BLaER1 treated with 17β-estradiol and CSF1 and Interleukin-3, amounts not matched to agents 10 nM and 100 nM (cell line): Measurements from ENCODE around the gene MYOCD.
"Not testable (repeated sequence)": the region's sequence is repeated elsewhere in the genome, so short reads cannot be mapped to it uniquely, and the experiment has no call there.

ENCODE experiments used
- H3K27ac ChIP-seq, 11 experiments: shearing (Covaris generic); formaldehyde crosslinking; 2 replicates each; pipeline ENCODE4 v1.8.1; 2022
- H3K27me3 ChIP-seq, 11 experiments: shearing (Covaris generic); formaldehyde crosslinking; 2 replicates each; pipeline ENCODE4 v1.8.1; 2022
- H3K36me3 ChIP-seq, 11 experiments: shearing (Covaris generic); formaldehyde crosslinking; 2 replicates each; pipeline ENCODE4 v1.8.1; 2022
- H3K4me1 ChIP-seq, 10 experiments: shearing (Covaris generic); formaldehyde crosslinking; 2 replicates each; pipeline ENCODE4 v1.8.1; 2022
- H3K4me2 ChIP-seq, 11 experiments: shearing (Covaris generic); formaldehyde crosslinking; 2 replicates each; pipeline ENCODE4 v1.8.1; 2022
- H3K4me3 ChIP-seq, 10 experiments: shearing (Covaris generic); formaldehyde crosslinking; 2 replicates each; pipeline ENCODE4 v1.8.1; 2022
- H3K9ac ChIP-seq, 11 experiments: shearing (Covaris generic); formaldehyde crosslinking; 2 replicates each; pipeline ENCODE4 v1.8.1; 2022
- H3K9me3 ChIP-seq, 11 experiments: shearing (Covaris generic); formaldehyde crosslinking; replicated peaks in 1 of 11; 2 replicates each; pipeline ENCODE4 v1.8.1; 2022
- H4K20me1 ChIP-seq, 11 experiments: shearing (Covaris generic); formaldehyde crosslinking; 2 replicates each; pipeline ENCODE4 v1.8.1; 2022
- Cebpa-rat ChIP-seq, 11 experiments: shearing (Covaris generic); IDR thresholded peaks; 2 replicates each; pipeline ENCODE4 v1.8.1; 2022

The MYOCD gene

GRCh38 chr17:12625092-12625491 is 40.6 kb upstream of the MYOCD start:
- Histone ChIP-seq H3K9me3 (no peaks in the 10 kb centered on the region), H3K4me1 (0 out of 20 replicates have a peak, but pooled peaks cover 0 to 6% (median 0%) of the 10 kb centered on the region in 10 experiments), H3K4me2 (no peak overlapping the region), H3K9ac (no peak overlapping the region), H3K36me3 (no peaks in the 10 kb centered on the region), H3K27me3 (no peaks in the 10 kb centered on the region), H3K27ac (no peak overlapping the region), H4K20me1 (no peaks in the 10 kb centered on the region), H3K4me3 (no peak overlapping the region)
- TF ChIP-seq Cebpa-rat (IDR thresholded peaks at IDR 0.05): no peak

- Histone ChIP-seq H3K4me1 (0 out of 20 replicates have a peak, but pooled peaks cover 0 to 6% (median 0%) of the 10 kb centered on the region in 10 experiments), H3K9me3 (no peaks in the 10 kb centered on the region), H3K9ac (no peak overlapping the region), H3K4me2 (no peak overlapping the region), H3K36me3 (no peaks in the 10 kb centered on the region), H4K20me1 (no peaks in the 10 kb centered on the region), H3K27ac (no peak overlapping the region), H3K27me3 (no peaks in the 10 kb centered on the region), H3K4me3 (no peak overlapping the region)
- no peak for TF ChIP-seq Cebpa-rat (IDR thresholded peaks at IDR 0.05)
Measured at GRCh38 chr17:12627177-12627629, 38.5 kb upstream of the MYOCD start.

- H3K9ac ChIP-seq: no peak overlapping the region
- 0 out of 20 replicates have a peak, but pooled peaks cover 0 to 4% (median 0%) of the 10 kb centered on the region in 10 experiments for H3K4me1 ChIP-seq
- no peak overlapping the region for H3K27ac ChIP-seq
- H3K27me3 ChIP-seq: no peaks in the 10 kb centered on the region
- no peak for TF ChIP-seq Cebpa-rat (IDR thresholded peaks at IDR 0.05)
- H3K4me3 ChIP-seq: no peak overlapping the region
- no peaks in the 10 kb centered on the region for H4K20me1 ChIP-seq
- no peak overlapping the region for H3K4me2 ChIP-seq
- no peaks in the 10 kb centered on the region for H3K36me3 ChIP-seq
- H3K9me3 ChIP-seq: no peaks in the 10 kb centered on the region
Measured at GRCh38 chr17:12627781-12628451, 37.8 kb upstream of the MYOCD start.

GRCh38 chr17:12631076-12631475 is 34.6 kb upstream of the MYOCD start:
- Histone ChIP-seq H3K27me3 (no peaks in the 10 kb centered on the region), H3K4me1 (peaks cover 0 to 6% (median 0%) of the 10 kb centered on the region in 10 experiments; a peak in 2 of 20 replicates), H3K4me2 (no peak overlapping the region), H3K9ac (no peak overlapping the region), H3K9me3 (peaks cover 0 to 2% (median 0%) of the 10 kb centered on the region in 11 experiments; a peak in 1 of 22 replicates), H4K20me1 (no peaks in the 10 kb centered on the region), H3K36me3 (no peaks in the 10 kb centered on the region), H3K27ac (no peak overlapping the region), H3K4me3 (no peak overlapping the region)
- no peak for TF ChIP-seq Cebpa-rat (IDR thresholded peaks at IDR 0.05)

- Histone ChIP-seq H3K4me1 (peaks cover 0 to 11% (median 2%) of the 10 kb centered on the region in 10 experiments; a peak in 5 of 20 replicates), H3K27ac (no peak overlapping the region), H3K36me3 (no peaks in the 10 kb centered on the region), H3K9ac (no peak overlapping the region), H3K4me2 (no peak overlapping the region), H4K20me1 (no peaks in the 10 kb centered on the region), H3K27me3 (no peaks in the 10 kb centered on the region), H3K4me3 (no peak overlapping the region), H3K9me3 (peaks cover 0 to 3% (median 0%) of the 10 kb centered on the region in 11 experiments; a peak in 1 of 22 replicates)
- no peak for TF ChIP-seq Cebpa-rat (IDR thresholded peaks at IDR 0.05)
Measured at GRCh38 chr17:12632785-12633184, 32.9 kb upstream of the MYOCD start.

GRCh38 chr17:12634789-12635414 is 30.8 kb upstream of the MYOCD start:
- H3K4me2 ChIP-seq: peak overlapping the region in 2 of 11 experiments; percentile 25; a peak in 4 of 22 replicates
- H3K27ac ChIP-seq: no peak overlapping the region
- no peak overlapping the region for H3K4me3 ChIP-seq

GRCh38 chr17:12635996-12636395 is 29.7 kb upstream of the MYOCD start:
- H3K4me3 ChIP-seq, H3K4me2 ChIP-seq, H3K36me3 ChIP-seq, H3K9me3 ChIP-seq, H3K27me3 ChIP-seq, H3K9ac ChIP-seq, H3K27ac ChIP-seq, H4K20me1 ChIP-seq: not testable (repeated sequence)
- H3K4me1 ChIP-seq: peaks cover 0 to 26% (median 2%) of the 10 kb centered on the region in 10 experiments; a peak in 5 of 20 replicates

More at GRCh38 chr17:12634789-12635414, 30.8 kb upstream of the MYOCD start:
- TF ChIP-seq Cebpa-rat (IDR thresholded peaks at IDR 0.05): no peak
- Histone ChIP-seq H4K20me1 (no peaks in the 10 kb centered on the region), H3K9ac (no peak overlapping the region), H3K27me3 (no peaks in the 10 kb centered on the region), H3K36me3 (no peaks in the 10 kb centered on the region), H3K9me3 (peaks cover 0 to 3% (median 0%) of the 10 kb centered on the region in 11 experiments; a peak in 1 of 22 replicates), H3K4me1 (peaks cover 0 to 18% (median 2%) of the 10 kb centered on the region in 10 experiments; a peak in 5 of 20 replicates)

GRCh38 chr17:12637015-12637414 is 28.7 kb upstream of the MYOCD start:
- H3K4me1 ChIP-seq: peaks cover 0 to 26% (median 2%) of the 10 kb centered on the region in 10 experiments; a peak in 5 of 20 replicates
- no peaks in the 10 kb centered on the region for H4K20me1 ChIP-seq
- peak overlapping the region in 2 of 11 experiments; percentile 15 to 39; a peak in 3 of 22 replicates for H3K4me2 ChIP-seq
- no peaks in the 10 kb centered on the region for H3K36me3 ChIP-seq
- peaks cover 0 to 3% (median 0%) of the 10 kb centered on the region in 11 experiments; a peak in 1 of 22 replicates for H3K9me3 ChIP-seq
- H3K27me3 ChIP-seq: no peaks in the 10 kb centered on the region
- H3K27ac ChIP-seq: no peak overlapping the region
- no peak for TF ChIP-seq Cebpa-rat (IDR thresholded peaks at IDR 0.05)
- H3K9ac ChIP-seq: no peak overlapping the region
- H3K4me3 ChIP-seq: no peak overlapping the region
